ENCODE results near the gene ARL8B.
A peak's percentile ranks its signal among the peaks of the same experiment; 100 is the strongest.

ARL8B gene

DNA sequence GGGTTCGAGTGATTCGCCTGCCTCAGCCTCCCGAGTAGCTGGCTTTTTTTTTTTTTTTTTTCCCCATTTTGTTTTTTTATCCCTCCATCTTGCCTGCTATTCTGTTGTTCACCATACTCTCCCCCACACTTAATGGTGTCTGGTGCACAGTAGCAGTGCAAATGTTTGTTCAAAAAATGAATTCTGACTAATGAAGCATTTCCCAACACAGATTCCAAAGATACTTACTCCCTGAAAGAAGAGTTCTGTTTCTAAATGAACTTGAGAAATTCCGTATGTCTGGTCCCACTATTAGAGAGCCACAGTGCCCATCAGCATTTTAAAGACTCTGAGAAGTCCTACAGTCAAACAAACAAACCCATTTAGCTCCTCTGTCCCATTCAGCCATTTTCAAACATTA, 74.9 kb downstream of the ARL8B start:
- peak; percentile 68 for DNase-seq (ENCODE audit: low read depth)
- TF ChIP-seq, protein P1, sequence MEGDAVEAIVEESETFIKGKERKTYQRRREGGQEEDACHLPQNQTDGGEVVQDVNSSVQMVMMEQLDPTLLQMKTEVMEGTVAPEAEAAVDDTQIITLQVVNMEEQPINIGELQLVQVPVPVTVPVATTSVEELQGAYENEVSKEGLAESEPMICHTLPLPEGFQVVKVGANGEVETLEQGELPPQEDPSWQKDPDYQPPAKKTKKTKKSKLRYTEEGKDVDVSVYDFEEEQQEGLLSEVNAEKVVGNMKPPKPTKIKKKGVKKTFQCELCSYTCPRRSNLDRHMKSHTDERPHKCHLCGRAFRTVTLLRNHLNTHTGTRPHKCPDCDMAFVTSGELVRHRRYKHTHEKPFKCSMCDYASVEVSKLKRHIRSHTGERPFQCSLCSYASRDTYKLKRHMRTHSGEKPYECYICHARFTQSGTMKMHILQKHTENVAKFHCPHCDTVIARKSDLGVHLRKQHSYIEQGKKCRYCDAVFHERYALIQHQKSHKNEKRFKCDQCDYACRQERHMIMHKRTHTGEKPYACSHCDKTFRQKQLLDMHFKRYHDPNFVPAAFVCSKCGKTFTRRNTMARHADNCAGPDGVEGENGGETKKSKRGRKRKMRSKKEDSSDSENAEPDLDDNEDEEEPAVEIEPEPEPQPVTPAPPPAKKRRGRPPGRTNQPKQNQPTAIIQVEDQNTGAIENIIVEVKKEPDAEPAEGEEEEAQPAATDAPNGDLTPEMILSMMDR (IDR thresholded peaks at IDR 0.05; ENCODE audit: low read length, missing control alignments) = no peak
- H3K4me3 ChIP-seq (replicated peaks; ENCODE audit: low read depth, low read length) = no peak overlapping the region

DNA sequence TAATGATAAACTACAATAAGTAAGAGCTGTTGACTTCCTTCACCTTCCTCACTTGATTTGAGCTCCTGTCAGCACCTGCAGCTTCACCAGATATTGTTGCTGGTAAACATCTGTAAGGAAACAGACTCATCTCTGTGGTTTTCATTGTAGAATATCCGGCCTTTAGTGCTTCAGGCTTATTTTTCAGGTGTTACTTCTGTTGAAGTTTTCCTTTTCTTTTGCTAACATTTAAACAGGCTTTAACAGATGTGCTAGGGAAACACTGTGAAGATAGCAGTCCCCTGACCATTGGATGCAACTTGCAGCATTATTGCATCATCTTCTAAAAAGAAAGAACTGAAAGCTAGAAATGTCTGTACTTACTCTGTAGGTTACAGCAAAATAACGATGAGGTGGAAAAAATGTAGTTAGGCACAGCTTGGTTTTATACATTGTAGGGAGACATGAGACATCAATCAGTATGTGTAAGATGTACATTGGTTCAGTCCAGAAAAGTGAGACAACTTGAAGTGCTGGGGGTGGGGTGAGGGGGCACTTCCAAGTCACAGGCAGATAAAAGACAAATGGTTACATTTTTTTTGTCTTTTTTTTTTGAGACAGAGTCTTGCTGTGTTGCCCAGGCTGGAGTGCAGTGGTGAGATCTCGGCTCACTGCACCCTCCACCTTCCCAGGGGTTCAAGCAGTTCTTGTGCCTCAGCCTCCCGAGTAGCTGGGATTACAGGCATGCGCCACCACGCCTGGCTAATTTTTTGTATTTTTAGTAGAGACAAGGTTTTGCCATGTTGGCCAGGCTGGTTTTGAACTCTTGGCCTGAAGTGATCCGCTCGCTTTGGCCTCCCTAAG, 75.6 kb downstream of the ARL8B start:
- peak; percentile 76 for DNase-seq (ENCODE audit: low read depth)
- H3K4me3 ChIP-seq (replicated peaks; ENCODE audit: low read depth, low read length) = no peak overlapping the region
- TF ChIP-seq, protein P1 (IDR thresholded peaks at IDR 0.05; ENCODE audit: low read length, missing control alignments) = no peak

DNA sequence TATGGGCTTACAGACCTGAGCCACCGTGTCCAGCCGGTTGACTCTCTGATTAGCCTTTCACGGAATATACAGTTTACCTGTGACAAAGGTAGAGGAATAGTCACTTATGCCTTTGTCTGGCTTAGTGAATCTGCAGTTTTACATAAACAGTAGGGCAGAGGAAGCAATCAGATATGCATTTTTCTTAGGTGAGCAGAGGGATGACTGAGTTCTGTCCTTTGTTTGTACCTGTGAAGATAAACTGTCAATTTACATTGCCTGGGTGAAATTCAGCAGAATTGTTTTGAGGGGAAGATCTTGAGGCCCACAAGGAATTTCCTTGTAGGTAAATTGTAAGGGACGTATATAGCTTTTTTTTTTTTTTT, 76.2 kb downstream of the ARL8B start:
- DNase-seq (ENCODE audit: low read depth) = no peak
- H3K4me3 ChIP-seq (replicated peaks; ENCODE audit: low read depth, low read length) = no peak overlapping the region
- TF ChIP-seq, protein P1 (IDR thresholded peaks at IDR 0.05; ENCODE audit: low read length, missing control alignments) = no peak

DNA sequence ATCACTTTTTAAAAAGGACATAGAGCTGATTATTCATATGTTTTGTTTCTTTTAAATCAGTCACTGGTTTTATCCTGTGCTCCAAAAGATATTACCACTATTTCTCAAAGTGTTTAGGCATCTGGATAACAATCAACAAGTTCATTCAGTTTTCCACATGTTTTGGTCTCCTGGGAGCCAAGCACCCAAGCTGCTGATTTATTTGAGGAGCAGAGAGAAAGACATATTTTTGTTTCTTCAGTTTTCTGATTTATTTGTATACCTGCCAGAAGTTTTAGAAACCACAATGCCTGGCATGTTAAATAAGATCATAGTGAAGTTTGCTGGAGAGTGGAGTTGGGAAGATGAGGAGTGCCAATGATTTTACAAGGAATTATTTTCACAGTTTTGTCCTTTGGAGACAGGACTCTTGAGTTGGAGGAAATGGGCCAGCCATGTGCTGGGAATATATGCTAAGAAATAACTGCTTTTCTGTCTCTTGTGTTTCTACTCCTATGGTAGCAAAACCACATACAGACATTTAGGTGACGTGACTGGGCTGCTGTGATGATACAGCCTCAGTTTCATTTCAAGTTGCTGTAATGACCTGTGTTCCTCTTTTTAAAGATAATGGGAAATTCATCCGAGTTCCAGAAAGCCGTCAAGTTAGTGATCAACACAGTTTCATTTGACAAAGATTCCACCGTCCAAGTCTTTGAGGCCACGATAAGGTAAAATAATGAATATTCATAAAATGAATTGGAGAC, 77.1 kb downstream of the ARL8B start:
- TF ChIP-seq, protein P1 (IDR thresholded peaks at IDR 0.05; ENCODE audit: low read length, missing control alignments) = no peak
- no peak for DNase-seq (ENCODE audit: low read depth)
- H3K4me3 ChIP-seq (replicated peaks; ENCODE audit: low read depth, low read length) = no peak overlapping the region

DNA sequence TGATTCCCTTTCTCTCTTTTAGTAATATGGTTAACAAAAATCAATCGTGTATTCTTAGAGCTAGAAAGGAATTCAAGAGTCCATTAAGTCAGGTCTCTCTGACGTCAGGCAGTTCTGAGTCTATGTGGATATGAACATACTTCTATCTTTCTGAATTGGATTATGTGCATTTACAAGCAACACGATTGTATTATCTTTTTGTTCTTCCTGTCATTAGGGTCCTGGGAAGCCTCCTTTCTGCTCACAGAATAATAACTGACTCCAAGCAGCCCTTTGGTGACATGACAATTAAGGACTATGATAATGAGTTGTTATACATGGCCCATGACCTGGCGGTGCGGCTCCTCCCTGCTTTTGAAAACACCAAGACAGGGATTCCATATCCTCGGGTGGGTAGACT, 79.4 kb downstream of the ARL8B start:
- no peak for DNase-seq (ENCODE audit: low read depth)
- no peak overlapping the region for H3K4me3 ChIP-seq (replicated peaks; ENCODE audit: low read depth, low read length)
- TF ChIP-seq, protein P1 (IDR thresholded peaks at IDR 0.05; ENCODE audit: low read length, missing control alignments) = no peak

DNA sequence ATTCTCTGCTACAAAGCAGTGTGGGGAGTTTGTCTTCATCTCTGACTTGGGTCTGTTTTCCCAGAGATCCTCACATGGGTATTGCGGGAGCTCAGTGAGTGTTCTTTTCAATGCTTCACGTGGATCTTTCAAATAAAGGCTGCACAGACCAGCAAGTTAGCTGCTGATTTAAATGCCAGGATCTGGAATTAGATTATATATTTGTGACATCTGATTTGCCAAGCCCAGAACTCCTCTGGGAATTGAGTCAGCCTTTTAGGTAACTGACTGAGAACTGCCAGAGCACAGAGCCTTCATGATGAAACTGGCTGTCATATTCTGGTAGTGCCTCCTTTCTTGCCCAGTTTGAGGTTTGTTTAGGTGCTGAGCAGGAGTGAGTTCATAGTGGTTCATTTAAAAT, 80.1 kb downstream of the ARL8B start:
- DNase-seq (ENCODE audit: low read depth) = peak; percentile 34
- no peak overlapping the region for H3K4me3 ChIP-seq (replicated peaks; ENCODE audit: low read depth, low read length)
- TF ChIP-seq, protein P1 (IDR thresholded peaks at IDR 0.05; ENCODE audit: low read length, missing control alignments) = no peak

All from fibroblast of pulmonary artery (primary cell).